HCT116 (cell line): ENCODE data around the gene TSPAN8.

Source experiments
- CEBPB ChIP-seq: IDR thresholded peaks from 2 replicates; pipeline ENCODE4 v1.6.1; 2012; ENCODE audit warnings: low read depth
- EGR1 ChIP-seq: IDR thresholded peaks from 2 replicates; pipeline ENCODE4 v1.6.1; 2012; ENCODE audit warnings: low read depth
- ELF1 ChIP-seq: IDR thresholded peaks from 2 replicates; pipeline ENCODE4 v1.6.1; 2012; ENCODE audit warnings: low read depth, borderline replicate concordance
- EZH2 ChIP-seq: fragments of 200-600 bp; sonication (generic); IDR thresholded peaks from 2 replicates; pipeline ENCODE4 v1.6.1; 2017; ENCODE audit warnings: antibody characterized with exemption, mixed run types
- EZH2phosphoT487 ChIP-seq: fragments of 200-600 bp; IDR thresholded peaks from 2 replicates; pipeline ENCODE4 v1.6.1; 2018; ENCODE audit warnings: antibody characterized with exemption, borderline replicate concordance
- POLR2A ChIP-seq: IDR thresholded peaks from 2 replicates; pipeline ENCODE4 v1.7.0; 2011; ENCODE audit warnings: borderline replicate concordance; ENCODE audit not compliant: insufficient read depth, insufficient read length; ENCODE audit errors: extremely low read depth
- SP1 ChIP-seq: IDR thresholded peaks from 2 replicates; pipeline ENCODE4 v1.6.1; 2012; ENCODE audit warnings: low read depth
- TCF7L2 ChIP-seq: IDR thresholded peaks from 2 replicates; pipeline ENCODE4 v1.7.0; 2011; ENCODE audit warnings: borderline replicate concordance, inconsistent platforms; ENCODE audit not compliant: insufficient read depth, insufficient read length; ENCODE audit errors: extremely low read depth
- YY1 ChIP-seq: IDR thresholded peaks from 2 replicates; pipeline ENCODE4 v1.6.1; 2011; ENCODE audit warnings: low read length, low read depth, moderate library complexity, mild to moderate bottlenecking; ENCODE audit not compliant: insufficient replicate concordance; ENCODE audit errors: extremely low read depth
- ZFX ChIP-seq: fragments of 450-650 bp; IDR thresholded peaks from 2 replicates; pipeline ENCODE4 v1.6.1; 2017
- ZNF274 ChIP-seq: fragments of 200-500 bp; sonication (Bioruptor generic); IDR thresholded peaks from 2 replicates; pipeline ENCODE4 v1.6.1; 2014; ENCODE audit warnings: mild to moderate bottlenecking, low read depth, low read length, inconsistent platforms
- TF ChIP-seq, protein P1 (sequence below), 3 experiments: fragments of 200-600 bp in 1 of 3; sonication (generic) in 1 of 3; IDR thresholded peaks in 2 of 3; conservative IDR thresholded peaks in 1 of 3; 2 replicates each; pipeline ENCODE4 v1.5.1; 2012 to 2017; ENCODE audit warnings: low read depth in 2 of 3, low read length in 2 of 3, antibody characterized with exemption in 1 of 3, borderline replicate concordance in 1 of 3, control low read depth in 1 of 3, mild to moderate bottlenecking in 1 of 3, mixed read lengths in 1 of 3, mixed run types in 1 of 3, moderate library complexity in 1 of 3; ENCODE audit not compliant: insufficient read depth in 1 of 3
- TF ChIP-seq, protein P2 (sequence below): IDR thresholded peaks from 2 replicates; pipeline ENCODE4 v1.6.1; 2012

- TF ChIP-seq CEBPB (no peak), TCF7L2 (no peak), ZNF274 (no peak), ELF1 (no peak), EZH2 (no peak), POLR2A (no peak), YY1 (no peak), EGR1 (no peak), SP1 (no peak), EZH2phosphoT487 (no peak), ZFX (no peak)
- TF ChIP-seq, protein P1, sequence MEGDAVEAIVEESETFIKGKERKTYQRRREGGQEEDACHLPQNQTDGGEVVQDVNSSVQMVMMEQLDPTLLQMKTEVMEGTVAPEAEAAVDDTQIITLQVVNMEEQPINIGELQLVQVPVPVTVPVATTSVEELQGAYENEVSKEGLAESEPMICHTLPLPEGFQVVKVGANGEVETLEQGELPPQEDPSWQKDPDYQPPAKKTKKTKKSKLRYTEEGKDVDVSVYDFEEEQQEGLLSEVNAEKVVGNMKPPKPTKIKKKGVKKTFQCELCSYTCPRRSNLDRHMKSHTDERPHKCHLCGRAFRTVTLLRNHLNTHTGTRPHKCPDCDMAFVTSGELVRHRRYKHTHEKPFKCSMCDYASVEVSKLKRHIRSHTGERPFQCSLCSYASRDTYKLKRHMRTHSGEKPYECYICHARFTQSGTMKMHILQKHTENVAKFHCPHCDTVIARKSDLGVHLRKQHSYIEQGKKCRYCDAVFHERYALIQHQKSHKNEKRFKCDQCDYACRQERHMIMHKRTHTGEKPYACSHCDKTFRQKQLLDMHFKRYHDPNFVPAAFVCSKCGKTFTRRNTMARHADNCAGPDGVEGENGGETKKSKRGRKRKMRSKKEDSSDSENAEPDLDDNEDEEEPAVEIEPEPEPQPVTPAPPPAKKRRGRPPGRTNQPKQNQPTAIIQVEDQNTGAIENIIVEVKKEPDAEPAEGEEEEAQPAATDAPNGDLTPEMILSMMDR (IDR thresholded peaks at IDR 0.05 in 2 of 3, conservative IDR thresholded peaks at IDR 0.05 in 1 of 3; ENCODE audit: borderline replicate concordance in 1 of 3, insufficient read depth in 1 of 3, low read depth in 2 of 3, low read length in 2 of 3), result peak; percentile 18 to 57 (median 50); a peak in 5 of 6 replicates
- TF ChIP-seq, protein P2, sequence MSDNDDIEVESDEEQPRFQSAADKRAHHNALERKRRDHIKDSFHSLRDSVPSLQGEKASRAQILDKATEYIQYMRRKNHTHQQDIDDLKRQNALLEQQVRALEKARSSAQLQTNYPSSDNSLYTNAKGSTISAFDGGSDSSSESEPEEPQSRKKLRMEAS, result no peak
Measured at GRCh38 chr12:71138011-71138410, 19.8 kb downstream of the TSPAN8 start.
